HepG2 (cell line): ENCODE measurements around the gene NFKB1. TPM values are rescaled to one million over a fixed set of nuclear protein-coding genes. Genes with fewer than 3 reads are reported as not detected.

Experiments used
- ATAC-seq: fragments of 200-7000 bp; cut with Tn5 transposase; 3 replicates; pipeline ENCODE4 v1.9.1; 2020; ENCODE audit warnings: mild to moderate bottlenecking, moderate library complexity
- BruUV-seq: library from RNA; stranded (reverse); fragments of 400-500 nt; replicated peaks from 2 replicates; lab custom pipeline; 2021; lab: Mats Ljungman, UMichigan
- CTCF ChIA-PET: fragments of 300-600 bp; formaldehyde crosslinking; extraction: SDS; loops from one replicate; lab custom pipeline; 2021; ENCODE audit warnings: low total read pairs, inconsistent platforms, low intra/inter-chr PET ratio; lab: Yijun Ruan, JAX
- POLR2A ChIA-PET: fragments of 350-600 bp; sonication (Branson Sonifier 250); formaldehyde crosslinking; loops from one replicate; lab custom pipeline; 2020; ENCODE audit warnings: antibody characterized with exemption, inconsistent platforms; lab: Yijun Ruan, JAX
- DNase-seq: peaks from one replicate; pipeline ENCODE4 v3.0.0-alpha.2; 2015; ENCODE audit warnings: low spot score
- FAIRE-seq: peaks from 3 replicates; lab custom pipeline; 2011; peaks lifted over from hg19 to GRCh38; lab: Jason Lieb, UNC
- H2AFZ ChIP-seq: one replicate; pipeline ENCODE4 v1.6.1; 2011; ENCODE audit warnings: low read length, inconsistent platforms
- H3K27ac ChIP-seq: fragments of 300-600 bp; 3 replicates; pipeline ENCODE4 v1.8.0; 2011; ENCODE audit warnings: mixed run types, mild to moderate bottlenecking, mixed read lengths, low read length, inconsistent platforms; ENCODE audit not compliant: insufficient read depth; ENCODE audit errors: extremely low read length
- H3K27me3 ChIP-seq, 2 experiments: fragments of 200-600 bp in 1 of 2; 2 replicates in 1 of 2; 3 replicates in 1 of 2; pipeline versions ENCODE4 v1.6.0 to v1.8.0; 2011; ENCODE audit warnings: low read length in 2 of 2, mild to moderate bottlenecking in 2 of 2, moderate library complexity in 2 of 2, inconsistent platforms in 1 of 2; ENCODE audit not compliant: insufficient read depth in 2 of 2, control insufficient read depth in 1 of 2
- H3K36me3 ChIP-seq, 2 experiments: fragments of 200-600 bp in 1 of 2; replicated peaks in 1 of 2; 2 replicates in 1 of 2; 3 replicates in 1 of 2; pipeline versions ENCODE4 v1.5.1 to v1.8.0; 2011; ENCODE audit warnings: low read length in 2 of 2, inconsistent platforms in 1 of 2; ENCODE audit not compliant: insufficient read depth in 2 of 2, control insufficient read depth in 1 of 2
- H3K4me1 ChIP-seq: 2 replicates; pipeline ENCODE4 v1.5.1; 2012; ENCODE audit warnings: low read length, inconsistent platforms; ENCODE audit not compliant: insufficient read depth
- H3K4me2 ChIP-seq: 2 replicates; pipeline ENCODE4 v1.6.0; 2011; ENCODE audit warnings: low read depth, low read length, inconsistent platforms
- H3K4me3 ChIP-seq, 3 experiments: fragments of 200-600 bp in 1 of 3; sonication (generic), shearing (Covaris generic) in 1 of 3; replicated peaks in 1 of 3; 2 replicates each; pipeline ENCODE4 v1.5.1; 2011 to 2016; ENCODE audit warnings: low read length in 3 of 3, inconsistent platforms in 2 of 3, low read depth in 2 of 3, mild to moderate bottlenecking in 2 of 3, control low read depth in 1 of 3, mixed read lengths in 1 of 3; ENCODE audit not compliant: insufficient read depth in 1 of 3
- H3K79me2 ChIP-seq: one replicate; pipeline ENCODE4 v1.6.1; 2011; ENCODE audit warnings: low read length, inconsistent platforms; ENCODE audit not compliant: insufficient read depth
- H3K9ac ChIP-seq: 2 replicates; pipeline ENCODE4 v1.6.0; 2011; ENCODE audit warnings: mild to moderate bottlenecking, low read depth, low read length, inconsistent platforms; ENCODE audit not compliant: insufficient read depth
- H3K9me3 ChIP-seq: 2 replicates; pipeline ENCODE4 v1.5.1; 2012; ENCODE audit warnings: mild to moderate bottlenecking, low read length
- H4K20me1 ChIP-seq: 2 replicates; pipeline ENCODE4 v1.6.0; 2011; ENCODE audit warnings: inconsistent platforms, mild to moderate bottlenecking, low read length, moderate library complexity; ENCODE audit not compliant: insufficient read depth
- KLF15 ChIP-seq: sonication (generic); formaldehyde crosslinking; IDR thresholded peaks from 2 replicates; pipeline ENCODE4 v1.8.1; 2023; ENCODE audit warnings: borderline replicate concordance, mild to moderate bottlenecking, inconsistent platforms, missing genetic modification reagents, mixed read lengths
- MTA3 ChIP-seq: sonication (generic); formaldehyde crosslinking; IDR thresholded peaks from 2 replicates; pipeline ENCODE4 v1.4.0; 2020; ENCODE audit warnings: missing genetic modification reagents
- NCOA1 ChIP-seq: sonication (generic); formaldehyde crosslinking; IDR thresholded peaks from 2 replicates; pipeline ENCODE4 v1.9.0; 2021; ENCODE audit warnings: missing genetic modification reagents
- SIX4 ChIP-seq: sonication (generic); formaldehyde crosslinking; IDR thresholded peaks from 2 replicates; pipeline ENCODE4 v1.4.0; 2020; ENCODE audit warnings: missing genetic modification reagents
- SMAD1 ChIP-seq: sonication (generic); formaldehyde crosslinking; IDR thresholded peaks from 2 replicates; pipeline ENCODE4 v1.4.0; 2020; ENCODE audit warnings: missing genetic modification reagents, low read depth, mild to moderate bottlenecking, borderline replicate concordance
- ZBTB3 ChIP-seq: sonication (generic); formaldehyde crosslinking; IDR thresholded peaks from 2 replicates; pipeline ENCODE4 v1.4.0; 2020; ENCODE audit warnings: low read depth, mild to moderate bottlenecking, moderate library complexity, missing genetic modification reagents, borderline replicate concordance
- ZEB1 ChIP-seq: IDR thresholded peaks from 2 replicates; pipeline ENCODE4 v1.6.1; 2012; ENCODE audit warnings: mild to moderate bottlenecking, low read depth, inconsistent platforms; ENCODE audit not compliant: insufficient replicate concordance
- ZFP82 ChIP-seq: sonication (generic); formaldehyde crosslinking; IDR thresholded peaks from 2 replicates; pipeline ENCODE4 v1.5.1; 2020; ENCODE audit warnings: mild to moderate bottlenecking, missing genetic modification reagents, borderline replicate concordance
- ZIK1 ChIP-seq: sonication (generic); formaldehyde crosslinking; IDR thresholded peaks from 2 replicates; pipeline ENCODE4 v1.5.0; 2020; ENCODE audit warnings: mild to moderate bottlenecking, low read depth, missing genetic modification reagents, borderline replicate concordance
- ZNF326 ChIP-seq: sonication (generic); formaldehyde crosslinking; IDR thresholded peaks from 2 replicates; pipeline ENCODE4 v1.4.0; 2020; ENCODE audit warnings: missing genetic modification reagents, borderline replicate concordance
- ZNF660 ChIP-seq: sonication (generic); formaldehyde crosslinking; IDR thresholded peaks from 2 replicates; pipeline ENCODE4 v1.5.1; 2020; ENCODE audit warnings: mild to moderate bottlenecking, low read depth, missing genetic modification reagents, borderline replicate concordance
- WGBS: methylation state at CpG from one replicate; pipeline ENCODE4 v1.1.6; 2017; ENCODE audit warnings: low lambda C conversion rate; 5-methylcytosine and 5-hydroxymethylcytosine counted together
- in situ Hi-C: cut with HindIII; loops from 2 replicates; pipeline ENCODE4 v1.10.0; 2017; ENCODE audit warnings: low pct_unique_long_range_greater_than_20kb; ENCODE audit not compliant: extremely low pct_ligation_motif_present
- intact Hi-C: fragments of 100-400 bp; cut with micrococcal nuclease; formaldehyde crosslinking; loops from one replicate; pipeline ENCODE4 v1.10.0; 2022; ENCODE audit not compliant: unreplicated experiment
- polyA plus RNA-seq, 8 experiments: library from polyadenylated mRNA; depleted of rRNA in 3 of 8; stranded (reverse) in 7 of 8; unstranded in 1 of 8; fragments of >200 nt; fragmentation: Illumina TruSeq in 4 of 8; extraction: Trizol in 4 of 8; gene quantifications; 2 replicates each; pipeline versions ENCODE4 v1.2.1 to v1.2.3, GENCODE V29; 2011 to 2016; ENCODE audit warnings: low read depth in 4 of 8, missing spikeins in 1 of 8, mixed read lengths in 1 of 8; ENCODE audit not compliant: insufficient read depth in 1 of 8
- total RNA-seq, 5 experiments: library from RNA; depleted of rRNA; stranded (reverse); fragments of >200 nt; fragmentation: Illumina TruSeq; extraction: Trizol; gene quantifications; 2 replicates each; pipeline ENCODE4 v1.2.3, GENCODE V29; 2016; ENCODE audit warnings: low read depth in 1 of 5
- TF ChIP-seq, protein P1 (sequence below): sonication (generic); formaldehyde crosslinking; IDR thresholded peaks from 2 replicates; pipeline ENCODE4 v1.4.0; 2020; ENCODE audit warnings: missing genetic modification reagents
- TF ChIP-seq, protein P2 (sequence below): IDR thresholded peaks from 2 replicates; pipeline ENCODE4 v1.6.1; 2016; ENCODE audit warnings: low read depth, borderline replicate concordance
- TF ChIP-seq, protein P3 (sequence below): sonication (generic); formaldehyde crosslinking; IDR thresholded peaks from 2 replicates; pipeline ENCODE4 v1.8.0; 2022; ENCODE audit warnings: mild to moderate bottlenecking, missing genetic modification reagents; ENCODE audit not compliant: insufficient replicate concordance
- TF ChIP-seq, protein P4 (sequence below): sonication (generic); formaldehyde crosslinking; IDR thresholded peaks from 2 replicates; pipeline ENCODE4 v1.4.0; 2020; ENCODE audit warnings: missing genetic modification reagents

The NFKB1 gene
- total and polyA plus RNA-seq, 2 of the 13 experiments (the other 11 are each of a cell fraction or from before 2014, with no cell fraction given), result 15.4 to 31.6 TPM

DNA sequence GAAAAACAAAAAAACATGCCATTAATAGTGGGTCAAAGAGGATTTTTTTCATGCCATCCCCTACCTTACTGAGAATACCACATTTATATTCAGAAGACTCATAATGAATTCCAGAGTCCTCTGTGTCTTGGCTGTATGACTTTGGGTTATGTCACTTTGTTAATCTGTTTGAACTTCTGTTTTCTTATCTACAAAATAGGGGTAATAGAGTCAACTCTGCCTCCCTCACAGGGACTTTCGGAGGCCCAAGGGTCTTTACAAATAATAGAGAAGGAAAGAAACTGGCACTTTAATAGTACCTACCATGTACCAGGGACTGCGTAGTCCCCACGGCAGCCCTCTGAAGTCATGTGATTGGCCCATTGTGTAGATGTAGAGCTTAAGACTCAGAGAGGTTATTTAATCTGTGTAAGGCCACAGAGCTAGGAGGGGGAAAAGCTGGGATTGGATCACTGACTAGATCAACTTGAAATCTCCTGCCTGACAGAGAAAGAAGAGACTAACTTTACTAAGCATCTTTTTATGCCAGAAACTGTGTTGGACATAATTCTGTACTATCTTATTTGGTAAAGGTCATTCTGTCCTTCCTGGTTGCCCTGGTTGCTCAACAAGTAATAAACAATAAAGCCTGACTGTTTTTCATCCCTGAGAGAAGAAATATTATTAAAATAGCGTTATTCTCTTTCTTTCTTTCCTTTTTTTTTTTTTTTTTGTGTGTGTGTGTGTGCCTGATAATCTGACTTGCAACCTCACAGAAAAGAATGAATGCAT, 59.6 kb downstream of the NFKB1 start:
- ATAC-seq (no peak), FAIRE-seq (no peak), DNase-seq (no peak)
- Histone ChIP-seq H3K27me3 (no peaks in the 10 kb centered on the region), H3K9ac (no peak overlapping the region), H3K4me2 (no peak overlapping the region), H3K36me3 (peaks cover 0 to 6% of the 10 kb centered on the region in 2 experiments; a peak in 2 of 5 replicates), H3K4me3 (no peak overlapping the region), H3K9me3 (no peaks in the 10 kb centered on the region), H3K27ac (no peak overlapping the region), H2AFZ (no peak overlapping the region), H3K4me1 (no peaks in the 10 kb centered on the region), H4K20me1 (no peaks in the 10 kb centered on the region), H3K79me2 (no peaks in the 10 kb centered on the region)
- BruUV-seq, result no TSS peak
- in situ Hi-C loops (no loop called here), intact Hi-C loops (no loop called here)
- CTCF ChIA-PET, result no interaction called here
- POLR2A ChIA-PET, result no interaction called here
- TF ChIP-seq, protein P1, sequence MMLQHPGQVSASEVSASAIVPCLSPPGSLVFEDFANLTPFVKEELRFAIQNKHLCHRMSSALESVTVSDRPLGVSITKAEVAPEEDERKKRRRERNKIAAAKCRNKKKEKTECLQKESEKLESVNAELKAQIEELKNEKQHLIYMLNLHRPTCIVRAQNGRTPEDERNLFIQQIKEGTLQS, result no peak
- TF ChIP-seq ZFP82 (CRISPR knock-in tag), result no peak
- TF ChIP-seq, protein P2, sequence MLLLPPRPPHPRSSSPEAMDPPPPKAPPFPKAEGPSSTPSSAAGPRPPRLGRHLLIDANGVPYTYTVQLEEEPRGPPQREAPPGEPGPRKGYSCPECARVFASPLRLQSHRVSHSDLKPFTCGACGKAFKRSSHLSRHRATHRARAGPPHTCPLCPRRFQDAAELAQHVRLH, result no peak
- no peak for TF ChIP-seq ZNF660 (CRISPR knock-in tag)
- WGBS, result 94% methylated on average over 4 of the region's 4 CpGs

DNA sequence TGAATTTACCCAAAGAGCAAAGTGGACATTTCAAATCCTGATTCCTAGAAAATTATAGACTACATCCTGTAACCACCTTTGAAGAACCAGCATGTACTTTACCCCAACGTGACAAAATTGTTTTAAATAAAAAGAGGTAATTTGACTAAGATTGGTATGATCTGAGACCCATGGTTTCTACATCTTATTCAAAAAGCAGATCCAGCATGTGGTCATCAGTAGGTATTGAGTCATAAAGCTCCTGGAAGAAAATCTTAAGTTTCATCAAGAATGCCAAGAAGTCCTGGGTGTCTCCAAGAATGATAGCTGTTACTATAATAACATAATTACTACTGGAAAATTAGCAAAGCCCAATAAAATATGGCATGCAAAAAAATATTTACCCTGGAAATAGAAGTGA, 61.8 kb downstream of the NFKB1 start:
- ChIA-PET POLR2A (no interaction called here), CTCF (no interaction called here)
- intact Hi-C loops, result no loop called here
- Histone ChIP-seq H3K4me2 (no peak overlapping the region), H3K4me1 (no peaks in the 10 kb centered on the region), H3K9ac (no peak overlapping the region), H3K27ac (no peak overlapping the region), H3K36me3 (peaks cover 6 to 7% of the 10 kb centered on the region in 2 experiments; a peak in 4 of 5 replicates), H3K9me3 (no peaks in the 10 kb centered on the region), H3K27me3 (no peaks in the 10 kb centered on the region), H3K79me2 (no peaks in the 10 kb centered on the region), H4K20me1 (no peaks in the 10 kb centered on the region), H2AFZ (no peak overlapping the region), H3K4me3 (no peak overlapping the region)
- ATAC-seq (no peak), FAIRE-seq (no peak), DNase-seq (no peak)
- in situ Hi-C loops, result no loop called here
- BruUV-seq, result no TSS peak
- 91% methylated on average over 1 of the region's 1 CpG for WGBS
- TF ChIP-seq ZBTB3 (CRISPR knock-in tag) (no peak), ZIK1 (CRISPR knock-in tag) (no peak), MTA3 (CRISPR knock-in tag) (no peak), ZNF326 (no peak), SMAD1 (no peak), NCOA1 (no peak), SIX4 (CRISPR knock-in tag) (no peak), ZEB1 (no peak), KLF15 (CRISPR knock-in tag) (no peak)
- TF ChIP-seq, protein P3, sequence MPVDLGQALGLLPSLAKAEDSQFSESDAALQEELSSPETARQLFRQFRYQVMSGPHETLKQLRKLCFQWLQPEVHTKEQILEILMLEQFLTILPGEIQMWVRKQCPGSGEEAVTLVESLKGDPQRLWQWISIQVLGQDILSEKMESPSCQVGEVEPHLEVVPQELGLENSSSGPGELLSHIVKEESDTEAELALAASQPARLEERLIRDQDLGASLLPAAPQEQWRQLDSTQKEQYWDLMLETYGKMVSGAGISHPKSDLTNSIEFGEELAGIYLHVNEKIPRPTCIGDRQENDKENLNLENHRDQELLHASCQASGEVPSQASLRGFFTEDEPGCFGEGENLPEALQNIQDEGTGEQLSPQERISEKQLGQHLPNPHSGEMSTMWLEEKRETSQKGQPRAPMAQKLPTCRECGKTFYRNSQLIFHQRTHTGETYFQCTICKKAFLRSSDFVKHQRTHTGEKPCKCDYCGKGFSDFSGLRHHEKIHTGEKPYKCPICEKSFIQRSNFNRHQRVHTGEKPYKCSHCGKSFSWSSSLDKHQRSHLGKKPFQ (CRISPR knock-in tag), result no peak
- TF ChIP-seq, protein P4, sequence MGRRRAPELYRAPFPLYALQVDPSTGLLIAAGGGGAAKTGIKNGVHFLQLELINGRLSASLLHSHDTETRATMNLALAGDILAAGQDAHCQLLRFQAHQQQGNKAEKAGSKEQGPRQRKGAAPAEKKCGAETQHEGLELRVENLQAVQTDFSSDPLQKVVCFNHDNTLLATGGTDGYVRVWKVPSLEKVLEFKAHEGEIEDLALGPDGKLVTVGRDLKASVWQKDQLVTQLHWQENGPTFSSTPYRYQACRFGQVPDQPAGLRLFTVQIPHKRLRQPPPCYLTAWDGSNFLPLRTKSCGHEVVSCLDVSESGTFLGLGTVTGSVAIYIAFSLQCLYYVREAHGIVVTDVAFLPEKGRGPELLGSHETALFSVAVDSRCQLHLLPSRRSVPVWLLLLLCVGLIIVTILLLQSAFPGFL (CRISPR knock-in tag), result no peak
